GM12878 (cell line): ENCODE data around the gene SPRY4. TPM values are rescaled to one million over a fixed set of nuclear protein-coding genes. Genes with fewer than 3 reads are reported as not detected.

Experiments used
- ATAC-seq: fragments of 200-7000 bp; cut with Tn5 transposase; 3 replicates; pipeline ENCODE4 v1.9.1; 2020; ENCODE audit warnings: mild to moderate bottlenecking, moderate library complexity
- BruUV-seq: library from RNA; stranded (reverse); fragments of 400-500 nt; replicated peaks from 2 replicates; lab custom pipeline; 2021; lab: Mats Ljungman, UMichigan
- CTCF ChIA-PET: fragments of 300-600 bp; sonication (Branson Sonifier 250); formaldehyde crosslinking; extraction: SDS; loops from one replicate; lab custom pipeline; 2021; ENCODE audit warnings: inconsistent platforms; lab: Yijun Ruan, JAX
- POLR2A ChIA-PET: fragments of 350-600 bp; formaldehyde crosslinking; extraction: SDS; loops from one replicate; lab custom pipeline; 2021; ENCODE audit warnings: inconsistent platforms; lab: Charles Lee
- RAD21 ChIA-PET: fragments of 300-600 bp; sonication (Branson Sonifier 250); formaldehyde crosslinking; loops from one replicate; lab custom pipeline; 2023; ENCODE audit warnings: antibody characterized with exemption; ENCODE audit not compliant: unreplicated experiment; lab: Charles Lee
- SMC1A ChIA-PET: fragments of 300-600 bp; sonication (Branson Sonifier 250); formaldehyde crosslinking; loops from one replicate; lab custom pipeline; 2023; ENCODE audit not compliant: unreplicated experiment, uncharacterized antibody; lab: Charles Lee
- DNase-seq: peaks from one replicate; pipeline ENCODE4 v3.0.0-alpha.2; 2011; ENCODE audit warnings: low read depth, low spot score
- FAIRE-seq: peaks from 3 replicates; lab custom pipeline; 2011; peaks lifted over from hg19 to GRCh38; lab: Jason Lieb, UNC
- H2AFZ ChIP-seq: 2 replicates; pipeline ENCODE4 v1.6.0; 2011; ENCODE audit warnings: low read depth, low read length, control low read depth; ENCODE audit not compliant: control insufficient read depth
- H3K27ac ChIP-seq: 2 replicates; pipeline ENCODE4 v1.5.1; 2011; ENCODE audit warnings: control low read depth; ENCODE audit not compliant: control insufficient read depth, insufficient read depth
- H3K27me3 ChIP-seq, 2 experiments: replicated peaks in 1 of 2; 2 replicates each; pipeline versions ENCODE4 v1.6.0 to v1.6.1; 2011; ENCODE audit warnings: low read length in 1 of 2; ENCODE audit not compliant: control insufficient read depth in 2 of 2, insufficient read depth in 2 of 2
- H3K36me3 ChIP-seq, 2 experiments: 2 replicates each; pipeline ENCODE4 v1.5.1; 2011; ENCODE audit warnings: low read length in 1 of 2; ENCODE audit not compliant: control insufficient read depth in 2 of 2, insufficient read depth in 2 of 2
- H3K4me1 ChIP-seq: 2 replicates; pipeline ENCODE4 v1.6.1; 2011; ENCODE audit warnings: mild to moderate bottlenecking, low read length, moderate library complexity, mixed read lengths; ENCODE audit not compliant: control insufficient read depth, insufficient read depth
- H3K4me2 ChIP-seq: 2 replicates; pipeline ENCODE4 v1.6.0; 2011; ENCODE audit warnings: control low read depth; ENCODE audit not compliant: control insufficient read depth, insufficient read depth
- H3K4me3 ChIP-seq: fragments of 200-600 bp; sonication (generic); 2 replicates; pipeline ENCODE4 v1.5.1; 2016
- H3K79me2 ChIP-seq: 2 replicates; pipeline ENCODE4 v1.6.0; 2011; ENCODE audit warnings: low read length; ENCODE audit not compliant: control insufficient read depth, insufficient read depth
- H3K9ac ChIP-seq: 2 replicates; pipeline ENCODE4 v1.8.0; 2011; ENCODE audit warnings: low read length, control low read depth, mixed read lengths; ENCODE audit not compliant: control insufficient read depth, insufficient read depth
- H3K9me3 ChIP-seq: replicated peaks from 3 replicates; pipeline ENCODE4 v1.5.1; 2011; ENCODE audit warnings: mild to moderate bottlenecking, low read length; ENCODE audit not compliant: control insufficient read depth, insufficient read depth
- H4K20me1 ChIP-seq: 2 replicates; pipeline ENCODE4 v1.6.0; 2011; ENCODE audit not compliant: control insufficient read depth, insufficient read depth
- ATF7 ChIP-seq: fragments of 450-650 bp; IDR thresholded peaks from 2 replicates; pipeline ENCODE4 v1.6.1; 2016; ENCODE audit warnings: low read depth, mild to moderate bottlenecking
- MTA2 ChIP-seq: fragments of 450-650 bp; IDR thresholded peaks from 2 replicates; pipeline ENCODE4 v1.6.1; 2016; ENCODE audit warnings: low read depth, mild to moderate bottlenecking, moderate library complexity
- NBN ChIP-seq: fragments of 450-650 bp; IDR thresholded peaks from 2 replicates; pipeline ENCODE4 v1.6.1; 2016
- TCF3 ChIP-seq: IDR thresholded peaks from 2 replicates; pipeline ENCODE4 v1.6.1; 2012; ENCODE audit warnings: low read depth, mild to moderate bottlenecking, low read length, borderline replicate concordance; ENCODE audit not compliant: insufficient read depth
- WGBS: methylation state at CpG from one replicate; pipeline ENCODE4 v1.1.6; 2016; ENCODE audit warnings: low lambda C conversion rate; ENCODE audit not compliant: insufficient replicate concordance, insufficient coverage; ENCODE audit errors: missing lambda C conversion rate; 5-methylcytosine and 5-hydroxymethylcytosine counted together
- in situ Hi-C: fragments of 300-500 bp; cut with MboI; formaldehyde crosslinking; loops from 9 replicates; pipeline ENCODE4 v1.14.3; 2018; ENCODE audit warnings: mixed read lengths
- intact Hi-C: fragments of 100-400 bp; cut with micrococcal nuclease; formaldehyde crosslinking; loops from one replicate; pipeline ENCODE4 v1.14.2; 2022; ENCODE audit not compliant: unreplicated experiment
- polyA plus RNA-seq, 11 experiments: library from polyadenylated mRNA; depleted of rRNA in 4 of 11; unstranded in 6 of 11; stranded (reverse) in 5 of 11; fragments of >200 nt; fragmentation: Nextera tagmentation in 4 of 11; fragmentation: Illumina TruSeq in 1 of 11; extraction: Ambion mirVana in 4 of 11; extraction: Trizol in 1 of 11; gene quantifications; 1 replicate in 1 of 11; 2 replicates in 10 of 11; pipeline versions ENCODE4 v1.2.1 to v1.2.3, GENCODE V29; 2011 to 2016; ENCODE audit warnings: inconsistent platforms in 2 of 11, missing spikeins in 2 of 11, low read depth in 1 of 11
- total RNA-seq, 4 experiments: library from RNA; depleted of rRNA in 3 of 4; stranded (reverse); fragments of >200 nt in 3 of 4; fragmentation: Illumina TruSeq in 1 of 4; extraction: Trizol in 1 of 4; gene quantifications; 2 replicates each; pipeline versions ENCODE4 v1.2.1 to v1.2.3, GENCODE V29; 2013 to 2021
- TF ChIP-seq, protein P1 (sequence below): fragments of 450-650 bp; IDR thresholded peaks from 2 replicates; pipeline ENCODE4 v1.6.1; 2016; ENCODE audit warnings: mild to moderate bottlenecking

The SPRY4 gene
- total and polyA plus RNA-seq, 10 of the 15 experiments (the other 5 are each of a cell fraction or from before 2014, with no cell fraction given), result 0.04 to 1.4 (median 0.18) TPM; not detected in 1

DNA sequence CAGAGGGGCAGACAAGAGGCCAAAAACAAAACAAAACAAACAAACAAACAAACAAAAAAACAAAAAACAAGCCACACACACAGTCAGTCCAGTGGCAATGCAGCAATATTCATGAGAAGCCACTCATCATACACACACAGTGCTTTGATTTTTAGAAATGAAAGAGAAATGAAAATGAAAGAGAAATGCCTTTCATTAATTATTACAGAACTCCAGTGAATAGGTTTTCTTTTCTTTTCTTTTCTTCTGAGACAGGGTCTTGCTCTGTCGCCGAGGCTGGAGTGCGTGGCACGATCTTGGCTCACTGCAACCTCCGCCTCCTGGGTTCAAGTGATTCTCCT is 36.9 kb downstream of the SPRY4 start:
- RAD21 ChIA-PET, result no interaction called here
- Histone ChIP-seq H3K79me2 (no peaks in the 10 kb centered on the region), H4K20me1 (no peaks in the 10 kb centered on the region), H3K36me3 (no peaks in the 10 kb centered on the region), H3K9ac (no peak overlapping the region), H3K9me3 (no peaks in the 10 kb centered on the region), H3K27ac (no peak overlapping the region), H2AFZ (peak overlapping the region; percentile 79), H3K4me1 (peaks cover 7% of the 10 kb centered on the region), H3K4me3 (no peak overlapping the region), H3K4me2 (peak overlapping the region; percentile 59; the same call in 1 of the 2 replicates), H3K27me3 (no peaks in the 10 kb centered on the region)
- FAIRE-seq, result no peak
- POLR2A ChIA-PET, result no interaction called here
- intact Hi-C loops (no loop called here), in situ Hi-C loops (no loop called here)
- DNase-seq, result peak; percentile 7
- CTCF ChIA-PET, result interaction anchor here (0.7 kb wide), 1 partner anchor 259 kb away, joined by 3 read pairs; no protein-coding TSS in a partner anchor
- no TSS peak for BruUV-seq
- TF ChIP-seq NBN (peak; percentile 61), ATF7 (peak; percentile 0; the same call in 1 of the 2 replicates), MTA2 (0 out of 2 replicates have a peak, but pooled peaks have one; percentile 11), TCF3 (no peak)
- TF ChIP-seq, protein P1, sequence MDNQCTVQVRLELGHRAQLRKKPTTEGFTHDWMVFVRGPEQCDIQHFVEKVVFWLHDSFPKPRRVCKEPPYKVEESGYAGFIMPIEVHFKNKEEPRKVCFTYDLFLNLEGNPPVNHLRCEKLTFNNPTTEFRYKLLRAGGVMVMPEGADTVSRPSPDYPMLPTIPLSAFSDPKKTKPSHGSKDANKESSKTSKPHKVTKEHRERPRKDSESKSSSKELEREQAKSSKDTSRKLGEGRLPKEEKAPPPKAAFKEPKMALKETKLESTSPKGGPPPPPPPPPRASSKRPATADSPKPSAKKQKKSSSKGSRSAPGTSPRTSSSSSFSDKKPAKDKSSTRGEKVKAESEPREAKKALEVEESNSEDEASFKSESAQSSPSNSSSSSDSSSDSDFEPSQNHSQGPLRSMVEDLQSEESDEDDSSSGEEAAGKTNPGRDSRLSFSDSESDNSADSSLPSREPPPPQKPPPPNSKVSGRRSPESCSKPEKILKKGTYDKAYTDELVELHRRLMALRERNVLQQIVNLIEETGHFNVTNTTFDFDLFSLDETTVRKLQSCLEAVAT, result peak; percentile 74; the same call in 1 of the 2 replicates
- SMC1A ChIA-PET, result interaction anchor here (0.8 to 1.9 kb wide), 4 partner anchors 9 to 39 kb away, joined by 3 to 7 read pairs (median 4); no protein-coding TSS in a partner anchor
- ATAC-seq, result peak; percentile 78
- 100% methylated on average over 5 of the region's 5 CpGs for WGBS
